GM18867 (cell line): Measurements from ENCODE around the gene HNRNPAB.
"Not testable (repeated sequence)": the region's sequence is repeated elsewhere in the genome, so short reads cannot be mapped to it uniquely, and the experiment has no call there.

Source experiments
- ATAC-seq: cut with Tn5 transposase; IDR thresholded peaks from one replicate; pipeline ENCODE4 v1.9.1; 2021; ENCODE audit warnings: mild to moderate bottlenecking, moderate library complexity; ENCODE audit not compliant: unreplicated experiment

Gene HNRNPAB

DNA sequence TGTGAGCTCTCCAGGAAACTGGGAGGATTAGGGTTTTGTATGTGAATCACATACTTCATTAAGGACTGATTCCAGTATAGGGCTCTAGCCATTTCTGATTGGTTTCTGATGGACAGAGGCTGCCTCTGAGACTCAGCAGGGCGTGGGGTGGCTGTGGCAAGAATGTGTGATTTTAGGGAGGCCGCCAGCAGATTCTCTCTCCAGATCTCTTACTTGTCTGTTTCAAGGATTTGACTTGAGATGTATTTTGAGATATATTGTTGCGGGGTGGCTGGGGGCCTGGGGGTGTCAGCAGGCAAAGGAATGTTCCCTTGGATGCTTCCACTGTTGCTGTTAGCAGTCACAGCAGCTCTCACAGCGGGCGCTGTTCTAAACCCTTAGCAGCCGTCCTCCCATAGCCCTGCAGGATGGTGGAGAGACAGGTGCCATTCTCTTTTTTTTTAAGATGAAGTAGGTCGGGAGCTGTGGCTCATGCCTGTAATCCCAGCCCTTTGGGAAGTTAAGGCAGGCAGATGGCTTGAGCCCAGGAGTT is 8.0 kb upstream of the HNRNPAB start:
- no peak for ATAC-seq

DNA sequence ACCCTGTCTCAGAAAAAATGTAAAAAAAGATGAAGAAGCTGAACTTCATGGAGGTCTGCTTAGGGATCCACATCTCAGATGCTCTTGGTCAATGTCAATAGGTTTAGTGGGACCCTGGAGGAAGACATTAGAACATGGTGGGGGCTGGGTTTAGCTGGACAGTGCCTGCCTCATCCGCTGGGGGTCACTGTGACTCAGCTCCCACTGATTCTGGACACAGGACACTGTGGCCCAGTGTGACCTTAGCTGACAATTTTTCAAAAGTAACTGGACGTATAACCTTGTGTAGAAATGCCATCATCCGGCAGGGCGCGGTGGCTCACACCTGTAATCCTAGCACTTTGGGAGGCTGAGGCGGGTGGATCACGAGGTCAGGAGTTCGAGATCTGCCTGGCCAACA is 7.3 kb upstream of the HNRNPAB start:
- no peak for ATAC-seq

GRCh38 chr5:178198151-178198550 is 6.2 kb upstream of the HNRNPAB start:
- ATAC-seq: not testable (repeated sequence)

DNA sequence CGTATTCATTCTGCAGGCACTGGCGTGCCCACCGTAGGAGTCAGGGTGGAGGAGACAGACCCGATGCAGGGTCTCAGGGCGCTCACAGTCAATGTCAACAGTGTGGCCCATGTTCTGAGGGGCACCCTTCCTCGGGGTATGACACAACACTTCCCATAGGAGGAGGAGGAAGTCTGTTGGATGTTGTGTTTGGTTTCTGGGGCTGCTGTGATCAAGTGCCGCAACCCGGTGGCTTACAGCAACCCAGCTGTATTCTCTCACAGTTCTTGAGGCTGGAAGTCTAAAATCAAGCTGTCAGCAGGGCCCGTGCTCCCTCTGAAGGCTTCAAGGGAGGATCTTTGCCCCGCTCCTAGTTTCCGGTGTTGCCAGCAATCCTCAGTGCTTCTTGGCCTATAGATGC is 5.6 kb upstream of the HNRNPAB start:
- no peak for ATAC-seq

DNA sequence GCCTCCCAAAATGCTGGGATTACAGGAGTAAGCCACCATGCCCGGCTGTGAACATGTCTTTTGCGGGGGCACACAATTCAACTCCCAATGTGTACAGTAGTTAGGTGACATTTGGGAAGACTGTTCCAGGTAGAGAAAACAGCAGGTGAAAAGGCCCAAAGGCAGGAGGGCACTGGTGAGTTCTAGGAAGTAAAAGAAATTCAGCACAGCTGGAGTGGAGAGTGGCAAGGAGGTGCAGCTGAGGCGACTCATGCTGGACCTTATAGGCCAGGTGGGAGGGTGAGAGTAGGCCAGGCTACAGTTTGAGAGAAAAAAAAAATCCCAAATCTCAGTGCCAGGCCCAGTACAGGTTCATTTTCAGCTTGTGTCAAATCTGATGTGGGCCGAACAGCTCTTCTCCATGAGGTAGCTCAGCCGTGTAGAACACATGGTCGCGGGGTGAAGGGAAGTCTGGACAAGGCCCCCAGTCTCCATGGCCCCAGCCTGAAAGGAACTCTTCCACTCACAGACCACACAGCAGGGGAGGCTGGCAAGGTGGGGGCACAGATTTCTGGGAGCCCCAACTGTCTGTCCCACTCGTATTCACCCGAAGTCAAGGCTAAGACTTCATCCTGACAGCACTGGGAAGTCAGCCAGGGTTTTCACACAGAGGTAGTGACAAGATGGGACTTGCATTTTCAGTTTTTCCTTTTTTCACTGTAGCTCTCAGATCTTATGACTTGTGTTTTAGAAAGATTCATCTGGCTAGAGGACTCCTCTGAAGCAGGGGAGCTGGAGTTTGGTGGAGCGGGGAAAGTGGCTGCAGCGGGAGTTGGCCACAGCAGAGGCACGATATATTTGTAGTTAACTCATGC is 4.5 kb upstream of the HNRNPAB start:
- ATAC-seq: no peak

- no peak for ATAC-seq
Observed at GRCh38 chr5:178201221-178201926, 3.0 kb upstream of the HNRNPAB start.

- no peak for ATAC-seq
Observed at GRCh38 chr5:178201927-178202235, 2.5 kb upstream of the HNRNPAB start.

DNA sequence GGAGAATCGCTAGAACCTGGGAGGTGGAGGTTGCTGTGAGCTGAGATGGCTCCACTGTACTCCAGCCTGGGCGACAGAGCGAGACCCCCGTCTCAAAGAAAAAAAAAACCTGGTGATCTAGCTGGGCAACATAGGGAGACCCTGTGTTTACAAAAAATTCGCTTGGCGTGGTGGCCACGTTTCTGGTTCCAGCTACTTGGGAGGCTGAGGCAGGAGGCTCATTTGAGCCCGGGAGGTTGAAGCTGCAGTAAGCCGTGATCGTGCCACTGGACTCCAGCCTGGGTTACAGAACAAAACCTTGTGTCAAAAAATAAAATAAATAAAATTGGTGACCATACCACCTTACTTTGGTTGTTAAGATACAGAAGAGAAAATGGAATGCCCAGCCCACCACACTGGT is 1.8 kb upstream of the HNRNPAB start:
- no peak for ATAC-seq

- ATAC-seq: no peak
Observed at GRCh38 chr5:178203670-178204181, 607 bp upstream of the HNRNPAB start.

DNA sequence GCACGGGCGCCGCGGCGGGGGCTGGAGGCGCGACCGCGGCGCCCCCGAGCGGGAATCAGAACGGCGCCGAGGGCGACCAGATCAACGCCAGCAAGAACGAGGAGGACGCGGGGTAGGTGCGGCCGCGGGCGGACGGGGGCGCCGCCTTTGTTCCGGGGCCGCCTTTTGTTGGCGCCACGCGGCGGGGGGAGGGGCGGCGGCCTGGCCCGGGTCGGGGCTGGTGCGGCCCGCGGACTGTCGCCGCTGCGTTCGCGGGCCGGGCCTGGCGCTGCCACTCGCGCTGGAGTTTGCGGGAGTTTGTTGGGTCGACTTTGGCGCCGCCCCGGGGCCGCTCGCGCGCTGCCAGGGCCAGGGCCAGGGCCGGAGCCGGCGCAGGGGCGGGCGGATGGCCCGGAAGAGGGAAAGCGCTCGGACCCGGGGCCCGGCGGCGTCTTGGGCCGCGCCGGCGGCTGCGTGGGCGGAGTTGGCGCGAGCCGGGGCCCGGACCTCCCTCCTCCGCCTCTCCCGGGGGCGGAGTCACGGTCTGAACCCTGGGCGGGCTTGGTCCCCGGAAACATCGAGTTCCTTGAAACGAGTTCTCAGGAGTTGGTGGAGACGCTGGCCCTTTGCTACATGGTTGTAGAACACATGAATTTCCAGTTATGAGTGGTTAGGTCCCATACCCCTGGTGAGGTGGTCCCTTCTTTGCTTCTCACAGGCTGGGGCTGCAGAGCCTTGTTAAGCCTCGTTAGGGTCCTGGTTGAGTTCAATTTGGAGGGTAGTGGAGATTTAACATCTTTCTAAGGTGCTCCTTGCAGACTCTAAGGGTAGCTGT is 809 bp downstream of the HNRNPAB start:
- peak; percentile 50 for ATAC-seq

DNA sequence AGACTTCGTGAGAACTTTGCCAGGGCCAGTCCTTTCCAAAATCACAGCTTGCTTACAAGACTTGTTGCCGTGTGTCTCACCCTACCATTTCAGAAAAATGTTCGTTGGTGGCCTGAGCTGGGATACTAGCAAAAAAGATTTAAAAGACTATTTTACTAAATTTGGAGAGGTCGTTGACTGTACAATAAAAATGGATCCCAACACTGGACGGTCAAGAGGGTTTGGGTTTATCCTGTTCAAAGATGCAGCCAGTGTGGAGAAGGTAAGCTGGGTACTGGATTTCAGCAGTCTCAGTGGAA is 1.4 kb downstream of the HNRNPAB start:
- ATAC-seq: no peak

GRCh38 chr5:178206166-178207101 is 2.1 kb downstream of the HNRNPAB start:
- no peak for ATAC-seq

DNA sequence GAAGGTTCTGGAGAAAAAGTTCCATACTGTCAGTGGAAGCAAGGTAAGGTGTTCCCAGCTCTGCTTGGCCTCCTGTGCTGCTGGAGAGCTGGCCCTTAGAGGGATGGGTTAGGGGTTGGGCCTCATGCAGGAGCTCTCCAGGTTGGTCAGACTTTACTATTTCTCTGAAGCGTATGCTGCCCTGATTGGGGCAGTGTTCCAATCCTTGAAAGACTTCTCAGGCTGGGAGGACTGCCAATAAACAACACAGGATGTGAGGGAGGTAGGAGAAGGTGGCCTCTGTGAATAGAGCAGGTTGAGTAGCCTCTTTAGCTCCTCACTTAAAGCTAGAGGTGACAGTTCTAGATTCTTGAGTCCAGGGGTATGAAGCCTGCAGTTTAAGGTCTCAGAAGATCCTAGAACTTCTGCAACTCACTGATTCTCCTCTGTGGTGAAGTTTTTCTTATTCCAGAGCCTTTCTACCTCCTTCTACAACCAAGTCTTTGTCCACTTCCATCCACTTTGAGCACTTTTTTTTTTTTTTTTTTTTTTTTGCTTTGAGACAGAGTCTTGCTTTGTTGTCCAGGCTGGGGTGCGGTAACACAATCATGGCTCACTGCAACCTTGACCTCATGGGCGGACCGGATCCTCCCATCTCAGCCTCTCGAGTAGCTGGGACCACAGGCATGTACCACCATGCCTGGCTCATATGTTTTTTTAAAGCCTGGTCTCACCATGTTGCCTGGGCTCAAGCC is 3.0 kb downstream of the HNRNPAB start:
- ATAC-seq: no peak

- ATAC-seq: no peak
Observed at GRCh38 chr5:178207917-178208280, 3.6 kb downstream of the HNRNPAB start.

DNA sequence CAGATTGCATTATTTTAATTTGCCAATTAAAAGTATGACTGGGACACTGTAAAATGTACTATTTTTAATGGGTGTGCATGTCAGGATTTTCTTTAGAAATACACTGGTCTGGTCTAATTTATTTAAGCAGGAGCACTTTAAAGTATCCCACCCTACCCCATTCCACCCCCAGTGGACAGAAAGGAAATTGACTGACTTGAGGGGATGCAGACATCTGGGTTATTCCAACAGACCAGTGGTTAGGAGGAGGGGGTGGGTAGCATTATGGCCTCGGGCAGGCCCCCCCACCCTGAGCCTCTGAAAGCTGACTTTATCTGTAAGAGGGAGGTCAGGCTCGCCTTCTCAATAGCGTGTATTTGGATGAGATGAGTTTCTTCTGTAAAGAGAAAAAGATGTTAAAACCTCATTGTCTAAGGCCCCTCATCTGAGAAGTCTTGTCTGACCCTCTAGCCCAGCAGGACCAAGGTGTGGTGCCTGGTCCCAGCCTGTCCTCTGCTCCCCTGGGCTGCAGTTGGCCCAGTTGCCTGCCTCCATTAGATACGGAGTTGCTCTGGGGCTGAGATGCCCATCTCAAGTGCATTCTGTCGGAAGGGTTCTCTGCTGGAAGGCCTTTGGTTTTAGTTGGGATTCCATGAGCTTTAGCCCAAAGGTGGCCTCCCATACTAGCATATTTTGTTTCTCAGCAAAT is 4.4 kb downstream of the HNRNPAB start:
- ATAC-seq: no peak

DNA sequence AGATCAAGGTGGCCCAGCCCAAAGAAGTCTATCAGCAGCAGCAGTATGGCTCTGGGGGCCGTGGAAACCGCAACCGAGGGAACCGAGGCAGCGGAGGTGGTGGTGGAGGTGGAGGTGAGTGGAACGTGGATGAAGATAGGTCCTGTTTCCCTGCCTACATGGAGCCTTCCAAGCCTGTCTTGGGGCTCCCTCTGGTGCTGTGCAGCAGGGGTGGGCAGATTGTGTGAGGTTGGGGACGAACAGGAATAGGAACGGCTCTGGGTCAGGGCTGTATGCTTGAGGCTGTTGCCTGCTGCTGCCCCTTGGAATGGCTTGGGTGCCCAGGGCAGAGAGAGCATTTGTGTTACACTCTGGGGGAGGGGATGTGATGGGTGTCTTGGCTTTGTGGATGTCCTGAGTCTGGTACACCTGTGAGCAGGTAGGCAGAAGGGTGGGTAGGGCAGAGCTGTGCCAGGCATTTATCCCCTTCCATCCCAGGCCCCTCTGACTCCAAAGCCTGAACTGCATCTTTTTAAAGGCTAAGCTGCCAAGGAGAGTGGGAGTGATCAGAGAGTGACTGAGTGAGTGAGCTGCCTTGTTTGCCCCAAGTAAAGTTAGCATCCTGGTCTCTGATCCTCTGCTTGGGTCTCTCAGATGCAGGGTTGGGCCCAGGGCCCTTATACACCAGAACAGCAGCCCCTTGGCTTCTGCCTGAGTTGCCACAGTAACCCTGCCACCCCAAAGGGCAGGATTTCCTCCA is 5.2 kb downstream of the HNRNPAB start:
- no peak for ATAC-seq

- ATAC-seq: no peak
Observed at GRCh38 chr5:178210073-178210535, 5.8 kb downstream of the HNRNPAB start.

DNA sequence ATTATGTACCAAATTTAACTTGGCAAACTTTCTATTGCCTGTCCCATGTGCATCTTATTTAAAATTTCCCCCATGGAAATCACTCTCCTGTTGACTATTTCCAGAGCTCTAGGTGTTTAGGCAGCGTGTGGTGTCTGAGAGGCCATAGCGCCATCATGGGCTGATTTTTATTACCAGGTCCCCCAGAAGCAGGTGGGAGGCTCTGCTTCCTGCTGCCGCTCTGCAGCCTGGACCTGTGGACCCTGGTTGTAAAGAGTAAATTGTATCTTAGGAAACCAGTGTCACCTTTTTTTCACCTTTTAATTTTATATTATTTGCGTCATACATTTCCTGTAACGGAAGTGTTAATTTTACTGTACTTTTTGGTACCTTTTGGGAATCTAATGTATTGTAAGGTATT is 6.4 kb downstream of the HNRNPAB start:
- no peak for ATAC-seq
